ENCODE results near the gene RERE.

The RERE gene

DNA sequence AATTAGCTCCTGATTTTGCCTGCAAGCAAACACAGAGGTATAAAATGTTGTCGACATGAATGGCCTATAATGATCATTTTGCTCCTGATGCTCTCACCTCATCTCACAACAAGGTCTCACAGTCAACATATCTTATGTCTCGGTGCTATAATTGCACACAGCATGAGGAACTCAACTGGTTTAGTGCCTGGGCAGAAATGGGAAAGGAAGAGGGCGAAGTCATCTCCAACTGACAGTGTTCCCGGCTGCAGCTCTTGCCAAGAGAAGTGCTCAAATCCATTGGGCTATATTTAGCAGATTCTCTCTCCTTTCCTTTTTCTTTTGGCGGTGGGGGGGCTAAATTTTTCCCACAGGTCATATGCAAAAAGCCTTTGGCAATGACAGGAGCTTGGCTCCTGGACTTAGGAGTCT is 446.5 kb downstream of the RERE start:
- DNase-seq: no peak

DNA sequence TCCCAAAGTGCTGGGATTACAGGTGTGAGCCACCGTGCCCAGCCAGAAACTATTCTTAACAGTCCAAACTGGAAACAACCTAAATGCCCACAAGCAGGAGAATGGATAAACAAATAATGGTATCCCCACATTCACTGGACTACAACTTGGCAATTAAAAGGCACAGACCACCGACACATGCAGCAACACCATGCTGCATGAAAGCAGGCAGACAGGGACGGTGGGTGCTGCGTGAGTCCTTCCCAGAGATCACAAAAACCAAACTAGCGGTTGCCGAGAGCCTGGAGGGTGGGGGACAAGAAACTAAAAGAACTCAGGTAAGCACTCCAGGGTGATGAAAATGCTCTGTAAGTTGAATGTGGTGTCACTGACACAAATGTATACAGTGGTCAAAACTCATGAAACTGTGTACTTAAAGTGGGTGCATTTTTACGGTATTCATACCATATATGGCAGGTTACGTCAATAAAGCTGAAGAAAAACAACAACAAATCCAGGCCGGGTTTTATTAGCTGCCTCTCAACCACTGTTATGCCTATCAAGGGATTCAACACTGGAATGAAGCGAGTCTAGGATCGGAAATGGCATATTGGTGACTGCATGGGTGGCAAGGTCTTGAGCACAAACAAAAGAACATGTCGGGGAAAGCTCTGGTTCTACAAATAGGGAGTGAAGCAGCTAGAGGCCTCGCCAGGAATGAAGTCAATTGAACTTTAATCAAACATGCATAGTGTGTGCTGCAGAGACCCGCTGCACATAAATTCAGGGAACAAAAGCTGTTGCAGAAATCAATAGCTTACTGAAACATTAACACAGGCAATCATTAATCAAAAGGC is 447.2 kb downstream of the RERE start:
- no peak for DNase-seq

GRCh38 chr1:8368956-8369639 is 448.3 kb downstream of the RERE start:
- no peak for DNase-seq

- no peak for DNase-seq
These were observed 449.8 kb downstream of the RERE start for GRCh38 chr1:8367571-8368194.

GRCh38 chr1:8365661-8366362 is 451.6 kb downstream of the RERE start:
- DNase-seq: no peak

- DNase-seq: no peak
These were observed 452.7 kb downstream of the RERE start for GRCh38 chr1:8364528-8365442.

DNA sequence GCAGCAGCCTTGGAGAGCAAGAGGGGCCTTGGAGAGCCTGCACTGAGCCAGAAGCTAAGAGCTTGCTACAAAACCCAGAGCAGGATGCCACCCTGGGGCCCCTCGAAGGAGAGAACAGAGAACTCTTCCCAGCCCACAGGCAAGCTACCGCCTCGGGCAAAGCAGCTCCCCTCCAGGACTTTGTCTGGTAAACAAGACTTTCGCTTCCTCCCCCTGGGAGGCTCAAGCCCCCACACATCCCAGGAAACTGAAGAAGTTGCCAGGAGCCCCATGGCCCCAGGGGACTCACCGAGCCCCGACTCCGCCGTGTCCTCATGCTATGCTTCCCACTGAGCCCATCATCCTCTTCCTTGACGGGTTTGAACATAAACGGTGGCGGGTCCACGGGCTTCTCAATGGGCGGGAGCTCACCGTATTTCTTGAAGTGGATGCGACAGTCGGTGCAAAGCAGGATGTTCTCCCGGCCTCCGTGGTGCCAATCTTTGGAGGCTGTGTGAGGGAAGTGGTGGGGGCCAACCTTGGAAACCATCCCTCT is 453.6 kb downstream of the RERE start:
- DNase-seq: no peak

DNA sequence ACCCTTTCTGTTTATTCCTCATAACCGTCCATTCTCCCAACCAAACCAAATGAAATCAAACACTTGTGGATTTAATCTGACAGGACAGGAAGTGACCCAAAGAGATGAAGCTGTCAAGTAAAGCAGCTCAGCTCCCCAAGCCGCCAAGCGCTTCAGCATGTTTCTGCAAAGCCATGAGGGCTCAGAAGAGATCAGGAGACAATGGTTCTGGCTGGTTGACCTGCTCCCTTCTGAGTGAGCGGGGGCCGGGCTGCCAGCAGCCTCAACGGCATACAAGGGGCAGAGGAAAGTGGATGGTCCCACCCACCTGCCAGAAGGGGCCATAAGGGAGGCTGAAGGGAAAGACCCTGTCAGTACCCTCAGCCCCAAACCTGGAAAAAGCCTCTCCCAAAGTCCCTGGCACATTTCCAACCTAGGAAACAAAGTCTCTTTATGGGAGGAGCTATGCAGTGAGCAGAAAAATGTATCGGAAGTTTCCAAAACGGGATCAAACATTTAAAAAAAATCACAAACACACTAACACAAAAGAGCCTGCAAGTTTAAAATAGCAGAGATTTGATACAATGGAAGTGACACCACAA is 454.2 kb downstream of the RERE start:
- no peak for DNase-seq

GRCh38 chr1:8362701-8363101 is 454.7 kb downstream of the RERE start:
- DNase-seq: no peak

DNA sequence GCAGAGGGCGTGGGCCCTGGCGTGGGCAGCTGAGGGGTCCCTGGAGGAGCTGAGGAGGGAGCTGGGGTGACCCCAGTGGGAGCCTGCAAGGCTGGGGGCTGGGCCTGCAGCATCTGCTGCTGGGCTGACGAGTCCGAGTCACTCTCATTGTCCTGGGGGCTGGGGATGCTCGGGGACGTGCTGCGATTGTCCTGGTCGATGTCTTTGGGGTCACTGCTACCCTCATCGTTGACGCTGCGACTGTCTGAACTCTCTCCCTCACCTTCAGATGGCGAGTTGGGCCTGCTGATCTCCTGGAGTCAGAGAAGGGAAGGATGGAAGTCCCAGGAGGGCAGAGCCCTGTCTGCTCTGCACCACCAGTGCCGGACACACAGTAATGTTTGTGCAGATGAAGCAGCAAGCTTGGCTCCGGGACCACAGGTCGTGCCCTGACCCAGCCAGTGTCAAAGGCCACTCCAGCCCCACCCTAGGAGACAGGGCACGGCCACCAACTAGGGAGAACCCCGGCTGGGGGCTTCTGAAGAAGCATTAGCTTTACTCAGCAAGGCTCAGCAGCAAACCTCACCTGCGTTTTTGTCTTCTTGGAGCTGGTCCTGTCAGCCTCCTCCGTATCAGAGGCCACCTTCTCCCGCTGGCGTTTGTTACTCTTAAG is 456.1 kb downstream of the RERE start:
- DNase-seq: no peak

DNA sequence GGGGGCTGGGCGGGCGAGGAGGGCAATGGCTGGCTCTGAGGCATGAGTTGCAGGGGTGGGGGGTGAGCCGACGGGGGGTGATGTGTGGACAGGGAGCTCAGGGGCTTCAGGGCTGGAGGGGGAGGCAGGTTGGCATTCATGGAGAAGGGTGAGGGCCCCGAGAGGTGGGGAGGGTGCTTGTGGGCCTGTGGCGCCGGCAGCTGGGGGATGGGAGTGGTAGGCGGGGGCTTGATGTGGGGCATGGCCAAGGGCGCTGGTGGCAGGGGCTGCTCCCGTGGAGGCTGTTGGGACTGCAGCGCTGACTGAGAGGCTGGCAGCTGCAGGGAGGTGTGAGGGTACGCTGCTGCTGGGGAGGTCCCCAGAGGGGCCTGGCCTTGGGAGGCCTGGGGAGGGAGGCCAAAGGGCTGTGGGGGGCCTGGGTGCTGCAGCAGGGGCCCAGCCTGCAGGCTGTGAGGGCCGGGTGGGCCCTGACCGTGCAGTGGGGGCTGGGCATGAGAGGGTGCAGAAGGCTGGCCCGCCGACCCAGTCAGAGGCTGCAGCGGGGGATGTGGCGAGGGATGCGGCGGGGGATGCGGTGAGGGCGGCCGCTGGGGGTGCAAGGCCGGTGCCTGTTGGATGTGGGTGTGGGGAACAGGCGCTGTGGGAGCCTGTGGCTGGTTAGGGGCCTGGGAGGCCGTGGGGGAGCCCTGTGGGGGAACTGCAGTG is 456.8 kb downstream of the RERE start:
- DNase-seq: no peak

DNA sequence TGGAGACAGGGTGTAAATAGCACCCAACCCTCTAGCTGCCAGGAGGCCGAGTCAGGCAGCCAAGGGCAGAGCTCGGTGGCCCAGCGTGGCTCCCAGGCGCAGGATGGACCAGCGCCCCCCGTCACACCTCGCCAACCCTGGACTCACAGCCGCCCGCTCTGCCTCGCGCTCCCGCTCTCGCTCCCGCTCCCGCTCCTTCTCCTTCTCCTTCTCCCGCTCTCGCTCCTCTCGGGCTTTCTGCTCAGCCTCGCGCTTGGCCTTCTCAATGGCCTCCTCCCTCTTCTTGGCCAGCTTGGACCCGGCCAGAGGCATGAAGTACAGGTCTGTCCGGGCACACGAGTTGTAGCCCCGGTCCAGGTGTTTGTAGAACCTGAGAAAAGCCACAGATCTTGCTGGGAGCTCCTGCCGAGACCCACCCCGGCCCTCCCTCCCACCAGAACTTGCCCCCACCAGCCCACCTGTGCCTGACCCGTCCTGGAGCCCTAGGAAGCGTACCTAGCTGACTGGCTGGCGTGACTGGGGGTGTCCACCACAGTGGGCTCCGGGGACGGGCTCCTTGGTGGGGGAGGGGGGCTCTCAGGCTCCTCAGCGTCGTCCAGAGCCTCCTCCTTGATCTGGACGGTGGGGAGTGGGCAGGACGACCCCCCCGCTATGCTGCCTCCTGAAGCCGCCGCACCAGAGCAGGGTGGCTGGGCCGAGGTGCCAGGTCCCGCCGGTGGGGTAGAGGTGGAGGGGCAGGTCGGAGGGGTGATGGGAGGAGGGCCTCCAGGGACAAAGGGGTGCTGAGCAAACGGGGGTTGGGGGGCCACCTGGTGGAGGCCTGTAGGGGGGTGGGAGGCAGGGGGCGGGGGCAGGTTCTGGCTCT is 457.6 kb downstream of the RERE start:
- DNase-seq: no peak

DNA sequence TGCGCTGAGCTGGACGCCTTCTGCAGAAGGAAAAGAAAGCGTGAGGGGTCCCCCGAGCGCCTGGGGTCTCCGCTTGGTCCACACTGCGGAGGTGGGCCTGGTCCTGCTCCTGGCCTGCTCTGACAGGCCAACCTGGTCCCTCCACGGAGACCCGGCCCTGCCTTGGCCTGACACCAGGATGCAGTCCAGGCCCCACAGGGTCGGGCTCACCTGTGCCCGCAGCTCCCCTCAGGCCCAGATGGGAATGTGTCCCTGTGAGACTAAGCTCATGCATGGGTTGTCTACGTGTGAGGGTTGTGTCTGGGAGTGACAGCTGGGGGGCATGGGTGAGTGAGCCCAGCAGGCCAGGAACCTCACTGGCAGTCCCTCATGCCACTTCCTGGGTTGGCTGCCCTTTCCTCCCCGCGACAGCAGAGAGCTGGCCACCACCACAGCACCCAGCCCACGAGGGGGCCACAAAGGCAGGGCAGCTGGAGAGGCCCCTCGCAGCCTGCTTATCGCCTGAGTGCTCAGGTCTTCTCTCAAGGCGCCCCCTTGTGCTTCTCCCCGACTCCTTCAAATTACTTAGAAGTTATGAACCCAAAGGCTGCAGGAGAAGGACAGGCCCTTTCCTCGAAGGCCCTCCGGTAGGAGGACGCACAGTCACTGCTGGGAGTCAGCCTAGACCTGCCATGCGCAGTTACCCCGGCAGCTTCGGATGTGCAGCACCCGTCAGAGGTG is 458.4 kb downstream of the RERE start:
- DNase-seq: no peak

DNA sequence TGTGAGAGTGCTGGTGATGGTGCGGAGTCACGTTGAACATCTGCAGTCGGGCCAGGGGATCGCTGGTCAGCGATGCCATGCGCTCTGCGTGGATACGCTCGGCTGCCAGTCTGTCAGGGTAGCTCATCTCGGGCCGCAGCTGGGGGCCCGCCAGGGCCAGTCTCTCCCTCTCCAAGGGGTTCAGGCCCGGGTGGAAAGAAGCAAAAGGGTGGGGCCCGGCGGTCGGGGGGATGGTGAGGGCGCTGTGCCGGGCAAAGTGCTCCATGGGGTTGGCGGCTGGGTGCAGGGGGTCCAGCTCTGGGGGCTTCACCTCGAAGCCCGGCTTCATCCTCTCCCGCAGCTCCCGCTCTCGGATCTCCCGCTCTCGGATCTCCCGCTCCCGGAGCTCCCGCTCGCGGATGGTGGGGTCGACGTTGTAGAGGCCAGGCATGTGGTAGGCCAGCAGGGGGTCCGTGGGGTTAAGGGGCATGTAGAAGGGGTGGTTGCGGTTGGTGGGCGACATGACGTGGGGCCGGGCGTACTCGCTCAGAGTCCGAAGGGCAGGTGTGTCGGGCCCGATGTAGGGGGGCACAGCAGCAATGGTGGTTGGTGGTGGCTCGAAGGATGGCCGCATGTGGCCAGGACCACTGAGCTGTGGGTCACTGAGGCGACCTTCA is 459.1 kb downstream of the RERE start:
- no peak for DNase-seq

- DNase-seq: no peak
These were observed 459.9 kb downstream of the RERE start for GRCh38 chr1:8357329-8358101.

GRCh38 chr1:8356256-8357209 is 460.9 kb downstream of the RERE start:
- no peak for DNase-seq

Measured in suppressor macrophage treated with lipopolysaccharide for 1 hour (primary cell).